Transverse colon (tissue), 4 donors: ENCODE data around the gene NBEAL1.

ENCODE experiments used
- CTCF ChIP-seq, 5 experiments: fragments of 200-600 bp in 3 of 5; fragments of 450-650 bp in 2 of 5; sonication (generic) in 3 of 5; IDR thresholded peaks; 1 replicate in 2 of 5; 2 replicates in 3 of 5; pipeline ENCODE4 v1.5.1; 2016 to 2017; ENCODE audit warnings: antibody characterized with exemption in 5 of 5, inconsistent platforms in 3 of 5, mild to moderate bottlenecking in 2 of 5, moderate library complexity in 1 of 5
- POLR2A ChIP-seq: fragments of 450-650 bp; IDR thresholded peaks from one replicate; pipeline ENCODE4 v1.6.1; 2016; ENCODE audit warnings: antibody characterized with exemption, mild to moderate bottlenecking, moderate library complexity
- POLR2AphosphoS5 ChIP-seq, 3 donors: sonication (generic); formaldehyde crosslinking; IDR thresholded peaks; one replicate each; pipeline ENCODE4 v1.6.1; 2016; ENCODE audit warnings: antibody characterized with exemption in 3 of 3

- TF ChIP-seq CTCF (IDR thresholded peaks at IDR 0.05) = no peak
- TF ChIP-seq POLR2A = no peak
- no peak for TF ChIP-seq POLR2AphosphoS5 (IDR thresholded peaks at IDR 0.05)
Observed at GRCh38 chr2:203071148-203071547, 56.5 kb downstream of the NBEAL1 start.
